Activated T-cell treated with anti-CD3 and anti-CD28 coated beads, Interleukin-2, amount 50 U/mL, for 72 hours (primary cell): Measurements from ENCODE around the gene TMC1. TPM values are rescaled to one million over a fixed set of nuclear protein-coding genes. Genes with fewer than 3 reads are reported as not detected.
"Not testable (repeated sequence)": the region's sequence is repeated elsewhere in the genome, so short reads cannot be mapped to it uniquely, and the experiment has no call there.

Experiments used
- ATAC-seq, 2 donors: fragments of 150-1000 bp; cut with Tn5 transposase; replicated peaks in 1 of 2; 2 replicates each; pipeline ENCODE4 v1.10.0; 2021; ENCODE audit warnings: moderate library complexity in 2 of 2, mild to moderate bottlenecking in 1 of 2
- DNase-seq, 2 donors: peaks; one replicate each; pipeline ENCODE4 v3.0.0; 2021 to 2022; ENCODE audit warnings: mixed read lengths in 1 of 2
- H3K27ac Mint-ChIP-seq: one replicate; pipeline ENCODE4 v1.8.0; 2022; ENCODE audit warnings: mild to moderate bottlenecking, moderate library complexity, mixed read lengths
- H3K27me3 Mint-ChIP-seq: one replicate; pipeline ENCODE4 v1.8.0; 2022; ENCODE audit warnings: low read depth, mixed read lengths
- H3K36me3 Mint-ChIP-seq, 2 donors: one replicate each; pipeline ENCODE4 v1.8.0; 2022; ENCODE audit warnings: mixed read lengths in 2 of 2, mild to moderate bottlenecking in 1 of 2; ENCODE audit not compliant: insufficient read depth in 2 of 2
- H3K4me1 Mint-ChIP-seq: one replicate; pipeline ENCODE4 v1.8.0; 2022; ENCODE audit warnings: low read depth, mixed read lengths
- H3K4me3 Mint-ChIP-seq, 2 donors: one replicate each; pipeline ENCODE4 v1.8.0; 2022; ENCODE audit warnings: mild to moderate bottlenecking in 2 of 2, mixed read lengths in 2 of 2, moderate library complexity in 2 of 2
- H3K9me3 Mint-ChIP-seq, 2 donors: one replicate each; pipeline ENCODE4 v1.8.0; 2022; ENCODE audit warnings: mixed read lengths in 2 of 2
- total RNA-seq, 2 donors: library from RNA; stranded (reverse); gene quantifications; one replicate each; pipeline ENCODE4 v1.2.3, GENCODE V29; 2022

The TMC1 gene
- total RNA-seq, result under 1 TPM in 1 of 2 donors, not detected in 1; 0.43 TPM

DNA sequence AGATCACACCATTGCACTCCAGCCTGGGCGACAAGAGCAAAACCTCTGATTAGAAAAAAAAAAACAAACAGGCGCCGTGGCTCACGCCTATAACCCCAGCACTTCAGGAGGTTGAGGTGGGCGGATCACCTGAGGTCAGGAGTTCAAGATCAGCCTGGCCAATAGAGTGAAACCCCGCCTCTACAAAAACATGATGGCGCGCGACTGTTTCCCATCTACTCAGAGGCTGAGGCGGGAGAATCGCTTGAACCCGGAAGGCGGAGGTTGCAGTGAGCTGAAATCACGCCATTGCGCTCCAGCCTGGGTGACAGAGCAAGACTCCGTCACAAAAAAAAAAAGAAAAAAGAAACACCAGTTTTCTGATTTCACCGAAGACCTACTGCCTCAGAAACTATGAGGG lies at the start of gene TMC1:
Gene TMC1, plus strand, starts transcription at position 193 of the 400 bp plus-strand sequence. CDS start 127,041 bp downstream, outside the sequence.
- DNase-seq, H3K9me3 Mint-ChIP-seq, ATAC-seq, H3K36me3 Mint-ChIP-seq, H3K27me3 Mint-ChIP-seq, H3K27ac Mint-ChIP-seq, H3K4me3 Mint-ChIP-seq: not testable (repeated sequence)
- peaks cover 21% of the 10 kb centered on the region for H3K4me1 Mint-ChIP-seq

DNA sequence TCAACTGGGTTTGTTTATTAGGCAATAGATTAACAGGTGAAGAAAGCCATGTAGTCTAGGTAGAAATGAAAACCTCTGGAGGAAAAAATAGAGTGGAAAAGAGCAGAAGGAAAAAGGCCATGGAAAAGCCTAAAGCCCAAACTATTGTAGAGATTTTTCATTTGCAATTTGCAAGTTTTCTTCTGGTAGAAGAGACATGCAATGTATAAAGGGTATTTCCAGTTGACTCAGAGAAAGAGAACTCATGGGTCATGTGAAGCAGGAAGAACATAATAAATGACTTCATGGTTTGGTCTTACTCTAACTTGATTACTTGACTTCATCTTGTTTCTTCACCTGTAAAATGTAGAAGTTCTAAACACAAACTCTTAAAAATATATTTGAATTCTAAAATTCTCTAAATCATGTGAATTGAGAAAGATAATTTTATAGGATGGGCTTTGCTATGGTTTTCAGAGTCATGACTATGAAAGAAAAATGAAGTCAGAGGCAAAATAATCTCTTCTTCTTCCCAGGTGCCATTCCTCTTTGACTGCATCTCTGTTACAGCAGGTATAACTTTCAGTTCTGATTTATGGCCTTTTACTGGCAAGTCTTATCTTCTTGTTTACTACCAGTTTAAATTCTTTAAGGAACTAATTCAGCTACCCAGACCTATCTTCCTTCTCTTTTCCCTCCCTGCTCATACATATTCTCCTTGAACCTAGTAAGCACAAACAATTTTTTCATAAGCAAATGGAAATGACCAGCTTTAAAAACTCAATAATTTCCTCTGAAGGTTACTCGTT lies 47.7 kb upstream of the TMC1 start:
- ATAC-seq, result peak; percentile 86 to 87
- H3K27ac Mint-ChIP-seq, result peak overlapping the region; percentile 84

DNA sequence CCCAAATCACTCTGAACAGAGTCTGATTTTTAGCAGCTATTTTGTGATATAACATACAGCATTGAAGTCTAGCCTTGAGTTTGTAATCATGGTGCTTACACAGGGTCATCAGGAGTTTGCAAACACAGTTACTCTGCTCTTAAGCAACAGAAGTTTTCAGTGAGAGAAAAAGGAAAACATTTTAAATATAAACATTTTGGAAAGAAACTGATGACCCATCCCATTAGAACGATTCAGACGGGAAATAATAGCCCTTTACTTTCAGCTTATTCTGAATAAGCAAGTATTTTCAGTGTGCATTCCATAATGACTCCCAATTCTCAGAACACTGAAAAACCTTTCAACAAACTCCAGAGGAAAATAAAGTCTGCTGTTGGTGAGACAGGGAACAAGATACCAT lies 46.7 kb upstream of the TMC1 start:
- Mint-ChIP-seq H3K9me3 (peaks cover 2 to 3% of the 10 kb centered on the region in 2 donors), H3K27ac (peak overlapping the region; percentile 57), H3K4me3 (no peak overlapping the region), H3K4me1 (peaks cover 59% of the 10 kb centered on the region), H3K27me3 (no peaks in the 10 kb centered on the region), H3K36me3 (peaks cover 1 to 4% of the 10 kb centered on the region in 2 donors)
- ATAC-seq (no peak), DNase-seq (no peak)

More for the DNA sequence above, 47.7 kb upstream of the TMC1 start:
- no peak for DNase-seq
- H3K4me3 Mint-ChIP-seq, result peak overlapping the region; percentile 62 to 69
- no peaks in the 10 kb centered on the region for H3K27me3 Mint-ChIP-seq
- H3K4me1 Mint-ChIP-seq, result peaks cover 49% of the 10 kb centered on the region
- peaks cover 2 to 3% of the 10 kb centered on the region in 2 donors for H3K9me3 Mint-ChIP-seq
- H3K36me3 Mint-ChIP-seq, result peaks cover 1 to 4% of the 10 kb centered on the region in 2 donors

DNA sequence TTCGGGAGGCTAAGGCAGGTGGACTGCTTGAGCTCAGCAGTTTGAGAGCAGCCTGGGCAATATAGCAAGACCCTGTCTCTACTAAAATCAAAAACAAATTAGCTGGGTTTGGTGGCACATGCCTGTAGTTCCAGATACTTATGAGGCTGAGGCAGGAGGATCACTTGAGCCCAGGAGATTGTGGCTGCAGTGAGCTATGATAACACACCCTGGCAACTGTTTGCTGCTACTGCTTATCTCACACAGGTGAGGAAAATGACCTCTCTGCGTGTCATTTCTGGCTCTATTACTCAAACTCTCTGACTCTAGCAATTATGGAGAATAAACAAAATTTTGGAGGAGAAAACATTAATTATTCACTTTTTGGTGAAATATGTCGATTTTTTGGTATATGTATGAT lies 45.3 kb upstream of the TMC1 start:
- Mint-ChIP-seq H3K4me3 (no peak overlapping the region), H3K36me3 (peaks cover 1 to 4% of the 10 kb centered on the region in 2 donors), H3K27me3 (no peaks in the 10 kb centered on the region), H3K4me1 (peaks cover 59% of the 10 kb centered on the region), H3K27ac (no peak overlapping the region), H3K9me3 (peaks cover under 1 to 3% of the 10 kb centered on the region in 2 donors)
- DNase-seq (no peak), ATAC-seq (no peak)

DNA sequence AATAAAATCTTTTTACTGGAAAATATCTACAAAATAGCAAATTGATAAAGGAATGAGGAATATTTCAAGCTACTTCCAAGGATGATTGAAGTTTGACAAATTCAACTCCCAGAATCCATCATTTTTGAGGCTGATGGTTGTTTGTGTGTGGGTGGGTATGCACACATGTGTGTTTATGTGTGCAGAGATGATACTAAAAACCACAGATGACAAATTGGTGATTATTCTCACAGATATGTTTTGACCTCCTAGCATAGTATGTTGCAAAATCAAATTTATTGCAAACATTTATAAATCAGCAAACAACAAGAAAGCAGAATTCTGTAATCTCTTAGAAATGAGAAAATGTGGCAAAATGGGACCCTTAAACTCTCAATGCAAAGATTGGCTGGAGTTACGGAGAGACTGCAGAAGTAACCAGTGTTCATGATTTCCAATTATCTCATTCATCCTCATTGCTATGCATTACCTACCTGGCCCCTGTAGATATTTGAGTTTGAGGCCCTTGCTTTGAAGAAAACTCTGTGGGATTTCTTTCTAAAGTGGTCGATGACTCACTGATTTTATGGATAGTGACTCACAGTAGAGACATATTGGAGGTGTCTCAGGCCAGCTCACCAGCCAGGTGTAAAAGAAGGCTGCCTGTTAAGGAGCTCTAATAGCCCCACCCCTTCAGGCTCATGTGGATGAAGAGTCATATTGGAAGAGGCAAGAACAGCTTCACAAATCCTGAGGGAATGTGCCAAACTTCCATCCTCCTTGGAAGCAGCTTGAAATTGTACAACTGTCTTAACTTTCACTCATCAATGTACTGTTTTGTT lies 44.6 kb upstream of the TMC1 start:
- Mint-ChIP-seq H3K4me3 (peak overlapping the region; percentile 31 to 43), H3K27me3 (no peaks in the 10 kb centered on the region), H3K4me1 (peaks cover 59% of the 10 kb centered on the region), H3K9me3 (peaks cover 0 to under 1% of the 10 kb centered on the region in 2 donors), H3K36me3 (peaks cover 1 to 2% of the 10 kb centered on the region in 2 donors), H3K27ac (no peak overlapping the region)
- ATAC-seq, result peak; percentile 85 to 86
- DNase-seq, result peak; percentile 40 to 56

DNA sequence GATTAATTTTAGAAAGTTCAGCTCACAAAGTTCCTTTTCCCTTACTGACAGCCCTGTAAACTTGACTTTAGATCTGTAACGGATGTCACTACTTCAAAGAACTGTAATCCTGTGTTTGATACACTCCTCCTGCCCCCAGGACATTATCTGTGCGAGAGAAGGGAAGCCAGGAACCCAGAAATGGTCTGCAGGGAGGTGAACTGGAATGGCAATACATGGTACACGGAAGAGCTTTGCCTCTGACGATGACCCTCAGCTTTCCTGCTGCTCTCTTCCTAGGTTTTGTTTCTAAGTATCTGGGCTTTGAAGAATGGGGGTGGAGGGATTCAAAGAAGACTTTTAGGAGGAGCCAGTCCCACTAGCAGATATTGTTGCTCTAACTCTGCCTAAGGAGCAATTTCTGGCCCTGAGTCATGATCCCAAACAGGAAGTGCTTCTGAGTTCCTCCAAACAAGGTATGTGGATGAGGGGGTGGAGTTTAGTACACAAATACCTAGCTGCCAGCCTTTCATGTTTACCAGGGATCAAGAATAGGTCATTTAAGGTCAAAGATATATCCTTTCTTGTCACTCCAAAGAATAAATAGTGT lies 43.4 kb upstream of the TMC1 start:
- Mint-ChIP-seq H3K27me3 (no peaks in the 10 kb centered on the region), H3K36me3 (peaks cover 0 to 1% of the 10 kb centered on the region in 2 donors), H3K4me3 (peak overlapping the region; percentile 49 to 58), H3K4me1 (peaks cover 55% of the 10 kb centered on the region), H3K9me3 (no peaks in the 10 kb centered on the region), H3K27ac (no peak overlapping the region)
- peak; percentile 35 to 55 for ATAC-seq
- DNase-seq, result peak; percentile 11 to 12

DNA sequence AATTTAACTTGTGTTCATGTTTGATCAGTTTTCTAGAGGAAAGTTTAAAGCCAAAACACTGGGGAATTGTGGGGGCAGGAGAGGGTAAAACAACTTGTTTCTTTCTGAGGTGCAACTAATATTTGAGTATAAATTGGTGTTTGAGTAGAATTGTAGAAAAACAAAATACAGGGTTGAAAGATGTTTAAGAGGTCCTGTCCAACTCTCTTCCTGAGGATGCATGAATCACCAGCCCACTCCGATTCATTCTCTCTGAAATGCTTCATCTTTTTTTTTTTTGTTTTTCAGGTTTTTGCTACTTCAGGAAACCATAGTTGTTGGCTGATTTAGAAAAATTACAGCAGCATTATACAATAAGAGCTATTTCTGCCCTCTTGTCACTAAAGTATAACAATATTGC lies 42.4 kb upstream of the TMC1 start:
- ATAC-seq (no peak), DNase-seq (no peak)
- H3K36me3 Mint-ChIP-seq, result peaks cover 0 to 1% of the 10 kb centered on the region in 2 donors
- no peaks in the 10 kb centered on the region for H3K27me3 Mint-ChIP-seq
- no peaks in the 10 kb centered on the region for H3K9me3 Mint-ChIP-seq
- H3K4me1 Mint-ChIP-seq, result peaks cover 47% of the 10 kb centered on the region
- peak overlapping the region; percentile 16 to 61 for H3K4me3 Mint-ChIP-seq
- no peak overlapping the region for H3K27ac Mint-ChIP-seq

DNA sequence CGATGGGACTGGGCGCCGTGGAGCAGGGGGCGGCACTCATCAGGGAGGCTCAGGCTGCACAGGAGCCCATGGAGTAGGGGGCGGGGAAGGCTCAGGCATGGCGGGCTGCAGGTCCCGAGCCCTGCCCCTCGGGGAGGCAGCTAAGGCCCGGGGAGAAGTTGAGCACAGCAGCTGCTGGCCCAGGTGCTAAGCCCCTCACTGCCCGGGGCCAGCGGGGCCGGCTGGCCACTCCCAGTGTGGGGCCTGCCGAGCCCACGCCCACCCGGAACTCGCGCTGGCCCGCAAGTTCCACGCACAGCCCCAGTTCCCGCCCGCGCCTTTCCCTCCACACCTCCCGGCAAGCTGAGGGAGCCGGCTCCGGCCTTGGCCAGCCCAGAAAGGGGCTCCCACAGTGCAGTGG lies 41.1 kb upstream of the TMC1 start:
- not testable (repeated sequence) for DNase-seq, ATAC-seq, H3K4me3 Mint-ChIP-seq, H3K9me3 Mint-ChIP-seq, H3K36me3 Mint-ChIP-seq, H3K27me3 Mint-ChIP-seq, H3K27ac Mint-ChIP-seq
- H3K4me1 Mint-ChIP-seq, result peaks cover 38% of the 10 kb centered on the region

DNA sequence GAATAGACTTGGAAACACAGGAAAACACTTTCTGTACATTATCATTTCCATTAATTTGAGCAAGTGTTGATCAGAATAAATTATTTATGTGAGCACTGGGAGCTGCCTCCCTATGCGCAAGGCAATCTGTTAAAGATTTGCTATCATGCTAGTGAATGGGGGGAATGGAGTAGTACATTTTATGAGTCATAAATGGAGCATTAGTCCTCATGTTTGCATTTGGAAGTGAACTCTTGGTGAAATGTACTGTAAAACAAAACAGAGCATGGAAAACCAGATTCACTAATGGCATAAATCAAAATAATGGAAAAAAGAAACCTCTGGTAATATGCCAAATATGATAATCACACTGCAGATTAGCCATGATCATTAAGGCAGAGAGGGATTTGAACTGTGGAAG lies 40.5 kb upstream of the TMC1 start:
- no peaks in the 10 kb centered on the region for H3K27me3 Mint-ChIP-seq
- no peaks in the 10 kb centered on the region for H3K36me3 Mint-ChIP-seq
- H3K27ac Mint-ChIP-seq, result no peak overlapping the region
- H3K9me3 Mint-ChIP-seq, result no peaks in the 10 kb centered on the region
- peaks cover 37% of the 10 kb centered on the region for H3K4me1 Mint-ChIP-seq
- ATAC-seq, result no peak
- H3K4me3 Mint-ChIP-seq, result no peak overlapping the region
- no peak for DNase-seq

DNA sequence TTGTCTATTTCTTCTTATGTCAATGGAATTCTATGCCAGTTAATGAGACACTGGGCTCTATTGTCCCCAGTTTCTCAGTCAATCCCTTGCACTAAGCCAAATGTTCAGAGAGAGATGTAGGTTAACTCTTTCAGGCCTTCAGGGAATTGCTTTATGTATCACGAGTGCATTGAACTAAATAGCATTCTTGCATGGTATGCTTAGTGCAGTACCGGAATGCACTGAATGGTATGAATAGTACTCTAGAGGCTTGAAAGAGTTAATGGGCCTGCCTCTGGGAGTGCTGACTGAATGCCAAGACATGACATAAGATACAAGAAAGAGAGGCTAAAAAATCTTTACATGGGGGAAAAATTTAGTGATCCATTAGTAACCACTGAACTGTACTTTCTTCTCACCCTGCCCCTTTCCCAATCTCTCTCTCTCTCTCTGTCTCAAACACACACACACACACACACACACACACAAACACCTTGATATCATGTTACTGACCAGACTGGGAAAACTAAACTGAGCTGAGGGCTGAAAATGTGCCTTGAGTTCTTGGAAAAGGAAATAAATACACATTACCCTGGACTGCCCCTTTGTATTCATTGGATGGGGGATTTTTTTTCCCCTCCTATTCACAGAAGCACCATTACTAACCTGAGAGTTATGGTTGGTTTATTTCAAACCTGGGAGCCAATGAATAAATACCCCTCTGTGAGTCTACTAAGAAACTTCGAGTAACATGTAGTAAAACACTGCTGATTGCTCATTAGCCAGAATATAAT lies 35.4 kb upstream of the TMC1 start:
- no peak overlapping the region for H3K27ac Mint-ChIP-seq
- H3K4me3 Mint-ChIP-seq, result no peak overlapping the region
- no peaks in the 10 kb centered on the region for H3K4me1 Mint-ChIP-seq
- no peaks in the 10 kb centered on the region for H3K9me3 Mint-ChIP-seq
- DNase-seq (no peak), ATAC-seq (no peak)
- no peaks in the 10 kb centered on the region for H3K27me3 Mint-ChIP-seq
- no peaks in the 10 kb centered on the region for H3K36me3 Mint-ChIP-seq

DNA sequence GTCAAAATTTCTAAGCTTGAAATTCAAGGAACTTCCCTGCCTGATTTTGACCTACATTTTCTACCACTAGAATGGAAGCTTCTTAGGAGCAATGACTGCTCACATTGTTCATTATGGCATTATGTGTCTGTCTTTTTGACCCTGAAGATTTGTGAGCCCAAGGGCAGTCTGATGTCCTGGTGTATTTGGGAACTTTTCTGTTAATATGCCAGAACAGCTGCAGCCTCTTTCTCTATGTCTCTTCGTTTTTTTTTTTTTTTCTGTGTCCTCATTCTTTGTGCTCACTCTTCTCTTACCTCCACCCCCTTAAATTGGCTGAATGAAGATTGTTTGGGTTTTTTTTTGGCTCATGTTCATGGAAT lies 34.8 kb upstream of the TMC1 start:
- Mint-ChIP-seq H3K27me3 (no peaks in the 10 kb centered on the region), H3K4me3 (no peak overlapping the region), H3K36me3 (no peaks in the 10 kb centered on the region), H3K9me3 (no peaks in the 10 kb centered on the region), H3K4me1 (no peaks in the 10 kb centered on the region), H3K27ac (no peak overlapping the region)
- DNase-seq (no peak), ATAC-seq (no peak)

DNA sequence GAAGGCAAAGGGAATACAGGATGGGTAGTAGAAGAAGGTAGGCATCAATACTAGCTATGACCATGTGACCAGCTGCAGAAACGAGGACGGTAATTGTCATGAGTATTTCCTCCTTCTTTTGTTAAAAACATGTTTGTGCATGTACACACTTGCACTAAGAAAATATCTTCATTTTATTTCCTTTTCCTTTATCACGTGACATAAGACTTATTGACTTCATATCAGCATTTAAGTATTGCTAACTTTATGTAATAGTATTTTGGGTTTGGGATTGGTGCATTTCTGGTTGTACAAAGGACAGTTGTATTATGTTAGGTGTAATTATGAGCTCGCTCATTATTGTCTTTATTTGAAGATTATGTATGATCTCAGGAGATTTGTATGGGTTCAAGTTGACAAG lies 33.7 kb upstream of the TMC1 start:
- H3K27me3 Mint-ChIP-seq, H3K4me1 Mint-ChIP-seq, ATAC-seq, H3K9me3 Mint-ChIP-seq, H3K36me3 Mint-ChIP-seq, H3K4me3 Mint-ChIP-seq, H3K27ac Mint-ChIP-seq, DNase-seq: not testable (repeated sequence)
